Stimulated activated naive B cell treated with anti-CD40 and anti-IgM and Interleukin-4, amounts not matched to agents 10 μg/mL and 1 μg/mL and 100 μg/mL, for 72 hours (primary cell): ENCODE measurements around the gene MASP1.

Experiments used
- ATAC-seq, 2 donors: fragments of 150-1000 bp; cut with Tn5 transposase; replicated peaks; 2 replicates each; pipeline ENCODE4 v1.10.0; 2021; ENCODE audit warnings: moderate library complexity in 1 of 2
- DNase-seq: peaks from one replicate; pipeline ENCODE4 v3.0.0; 2021
- H3K27ac Mint-ChIP-seq: one replicate; pipeline ENCODE4 v1.8.0; 2022; ENCODE audit warnings: mild to moderate bottlenecking, mixed read lengths
- H3K27me3 Mint-ChIP-seq, 2 donors: one replicate each; pipeline ENCODE4 v1.8.0; 2022; ENCODE audit warnings: mixed read lengths in 2 of 2
- H3K36me3 Mint-ChIP-seq, 2 donors: one replicate each; pipeline ENCODE4 v1.8.0; 2022; ENCODE audit warnings: mixed read lengths in 2 of 2, mild to moderate bottlenecking in 1 of 2
- H3K4me1 Mint-ChIP-seq, 2 donors: one replicate each; pipeline ENCODE4 v1.8.0; 2022; ENCODE audit warnings: mixed read lengths in 2 of 2, mild to moderate bottlenecking in 1 of 2
- H3K4me3 Mint-ChIP-seq, 2 donors: one replicate each; pipeline ENCODE4 v1.8.0; 2022; ENCODE audit warnings: mild to moderate bottlenecking in 2 of 2, mixed read lengths in 2 of 2, moderate library complexity in 1 of 2
- H3K9me3 Mint-ChIP-seq, 2 donors: one replicate each; pipeline ENCODE4 v1.8.0; 2022; ENCODE audit warnings: mixed read lengths in 2 of 2, mild to moderate bottlenecking in 1 of 2

MASP1 gene

GRCh38 chr3:187186801-187187421, 104.6 kb downstream of the MASP1 start:
- no peak for DNase-seq
- Mint-ChIP-seq H3K4me1 (peaks cover 8 to 11% of the 10 kb centered on the region in 2 donors), H3K9me3 (no peaks in the 10 kb centered on the region), H3K27me3 (peaks cover 68 to 73% of the 10 kb centered on the region in 2 donors), H3K36me3 (no peaks in the 10 kb centered on the region), H3K27ac (no peak overlapping the region), H3K4me3 (no peak overlapping the region)
- ATAC-seq: peak in 1 of 2 donors; percentile 31

- no peaks in the 10 kb centered on the region for H3K36me3 Mint-ChIP-seq
- peaks cover 8 to 11% of the 10 kb centered on the region in 2 donors for H3K4me1 Mint-ChIP-seq
- ATAC-seq: no peak
- no peaks in the 10 kb centered on the region for H3K9me3 Mint-ChIP-seq
- H3K27ac Mint-ChIP-seq: no peak overlapping the region
- H3K4me3 Mint-ChIP-seq: no peak overlapping the region
- peaks cover 70 to 73% of the 10 kb centered on the region in 2 donors for H3K27me3 Mint-ChIP-seq
- DNase-seq: no peak
Observed at GRCh38 chr3:187186375-187186774, 105.2 kb downstream of the MASP1 start.

- Mint-ChIP-seq H3K4me1 (peaks cover 8 to 11% of the 10 kb centered on the region in 2 donors), H3K36me3 (no peaks in the 10 kb centered on the region), H3K9me3 (no peaks in the 10 kb centered on the region), H3K27ac (no peak overlapping the region), H3K4me3 (no peak overlapping the region), H3K27me3 (peaks cover 67 to 69% of the 10 kb centered on the region in 2 donors)
- ATAC-seq (no peak), DNase-seq (no peak)
Observed at GRCh38 chr3:187185759-187186158, 105.8 kb downstream of the MASP1 start.
